MM.1S (cell line): ENCODE results near the gene GALNT8.

Source experiments
- DNase-seq: peaks from one replicate; pipeline ENCODE4 v3.0.0-alpha.2; 2015
- H2AFZ ChIP-seq: fragments of 300-600 bp; sonication (generic); 2 replicates; pipeline ENCODE4 v1.6.0; 2016; ENCODE audit warnings: antibody characterized with exemption, low read length
- H3F3A ChIP-seq: fragments of 300-600 bp; sonication (generic); 2 replicates; pipeline ENCODE4 v1.6.1; 2016; ENCODE audit warnings: mild to moderate bottlenecking, antibody characterized with exemption, low read length, moderate library complexity, mixed read lengths; ENCODE audit not compliant: insufficient read depth
- H3K27ac ChIP-seq: fragments of 300-600 bp; sonication (generic); 2 replicates; pipeline ENCODE4 v1.5.1; 2016; ENCODE audit warnings: mild to moderate bottlenecking, low read length
- H3K27me3 ChIP-seq: fragments of 300-600 bp; sonication (generic); replicated peaks from 2 replicates; pipeline ENCODE4 v1.6.0; 2016; ENCODE audit warnings: low read length; ENCODE audit not compliant: insufficient read depth
- H3K36me3 ChIP-seq: fragments of 300-600 bp; sonication (generic); replicated peaks from 2 replicates; pipeline ENCODE4 v1.6.1; 2016; ENCODE audit warnings: mild to moderate bottlenecking, low read length, mixed read lengths; ENCODE audit not compliant: insufficient read depth
- H3K4me1 ChIP-seq: fragments of 300-600 bp; sonication (generic); 2 replicates; pipeline ENCODE4 v1.6.1; 2016; ENCODE audit warnings: low read length, mixed read lengths
- H3K4me2 ChIP-seq: fragments of 300-600 bp; sonication (generic); 2 replicates; pipeline ENCODE4 v1.6.0; 2016; ENCODE audit warnings: low read depth, low read length
- H3K4me3 ChIP-seq: fragments of 300-600 bp; sonication (generic); 2 replicates; pipeline ENCODE4 v1.5.1; 2016; ENCODE audit warnings: low read length, mixed read lengths
- H3K79me2 ChIP-seq: fragments of 300-600 bp; sonication (generic); 2 replicates; pipeline ENCODE4 v1.6.1; 2016; ENCODE audit warnings: mixed run types, low read length, mixed read lengths
- H3K9ac ChIP-seq: fragments of 300-600 bp; sonication (generic); 2 replicates; pipeline ENCODE4 v1.6.1; 2016; ENCODE audit warnings: low read length, mixed read lengths
- H3K9me2 ChIP-seq: fragments of 300-600 bp; sonication (generic); replicated peaks from 2 replicates; pipeline ENCODE4 v1.6.1; 2016; ENCODE audit warnings: mild to moderate bottlenecking, low read length, mixed read lengths; ENCODE audit not compliant: insufficient read depth
- H3K9me3 ChIP-seq: fragments of 300-600 bp; sonication (generic); replicated peaks from 2 replicates; pipeline ENCODE4 v1.6.1; 2016; ENCODE audit warnings: mild to moderate bottlenecking, low read length, mixed read lengths; ENCODE audit not compliant: insufficient read depth
- H4K20me1 ChIP-seq: fragments of 300-600 bp; sonication (generic); 2 replicates; pipeline ENCODE4 v1.6.1; 2016; ENCODE audit warnings: mild to moderate bottlenecking, low read length, moderate library complexity, mixed read lengths; ENCODE audit not compliant: insufficient read depth
- EZH2 ChIP-seq: fragments of 300-600 bp; sonication (generic); optimal IDR thresholded peaks from 2 replicates; pipeline ENCODE3; 2017; ENCODE audit warnings: low read depth, mild to moderate bottlenecking, antibody characterized with exemption, low read length, mixed read lengths
- EZH2phosphoT487 ChIP-seq: fragments of 300-600 bp; sonication (generic); IDR thresholded peaks from 2 replicates; pipeline ENCODE4 v1.6.1; 2018; ENCODE audit warnings: antibody characterized with exemption, low read length
- TF ChIP-seq, protein P1 (sequence below): fragments of 300-600 bp; sonication (generic); IDR thresholded peaks from 2 replicates; pipeline ENCODE4 v1.5.1; 2016; ENCODE audit warnings: antibody characterized with exemption, low read length, mixed read lengths

GALNT8 gene

DNA sequence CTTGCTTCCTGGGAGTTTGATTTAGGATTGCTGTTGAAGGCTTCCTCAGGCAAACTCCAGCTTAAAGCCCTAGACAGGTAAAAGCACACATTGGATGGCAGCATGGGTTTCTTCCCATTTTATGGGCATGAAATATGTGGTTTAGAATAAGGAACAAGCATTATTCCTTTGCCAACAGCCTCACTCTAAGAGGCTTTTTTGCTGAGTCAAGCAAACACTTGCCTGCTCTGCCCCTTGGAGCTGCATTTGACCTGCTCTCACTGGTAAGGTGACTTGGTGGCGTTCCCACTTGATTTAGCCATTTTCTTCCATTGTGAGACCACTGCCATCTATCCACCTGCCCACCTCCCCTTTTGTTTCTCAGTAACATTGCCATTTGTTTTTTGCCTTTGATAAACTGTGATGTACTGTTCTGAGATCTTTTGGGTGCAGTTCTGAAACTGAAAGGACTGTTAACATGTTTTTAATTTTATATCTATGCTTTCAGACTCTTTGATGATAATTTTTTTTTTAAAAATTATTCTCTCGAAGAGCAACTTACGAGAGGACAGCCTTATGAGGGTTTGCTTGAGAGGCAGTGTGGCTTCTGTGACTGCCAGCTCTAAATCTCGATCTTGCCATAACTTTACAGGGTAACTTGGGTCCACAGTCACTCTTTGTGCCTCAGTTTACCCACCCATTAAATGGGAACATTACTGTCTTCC lies 92.6 kb downstream of the GALNT8 start:
- Histone ChIP-seq H3K4me1 (no peaks in the 10 kb centered on the region), H3K36me3 (no peaks in the 10 kb centered on the region), H3F3A (no peaks in the 10 kb centered on the region), H3K4me2 (no peak overlapping the region), H3K79me2 (no peaks in the 10 kb centered on the region), H3K27me3 (no peaks in the 10 kb centered on the region), H3K27ac (no peak overlapping the region), H3K9me2 (no peaks in the 10 kb centered on the region), H3K9ac (no peak overlapping the region), H2AFZ (no peak overlapping the region), H4K20me1 (no peaks in the 10 kb centered on the region), H3K9me3 (no peaks in the 10 kb centered on the region), H3K4me3 (no peak overlapping the region)
- no peak for DNase-seq
- TF ChIP-seq EZH2phosphoT487 (no peak), EZH2 (no peak)
- TF ChIP-seq, protein P1, sequence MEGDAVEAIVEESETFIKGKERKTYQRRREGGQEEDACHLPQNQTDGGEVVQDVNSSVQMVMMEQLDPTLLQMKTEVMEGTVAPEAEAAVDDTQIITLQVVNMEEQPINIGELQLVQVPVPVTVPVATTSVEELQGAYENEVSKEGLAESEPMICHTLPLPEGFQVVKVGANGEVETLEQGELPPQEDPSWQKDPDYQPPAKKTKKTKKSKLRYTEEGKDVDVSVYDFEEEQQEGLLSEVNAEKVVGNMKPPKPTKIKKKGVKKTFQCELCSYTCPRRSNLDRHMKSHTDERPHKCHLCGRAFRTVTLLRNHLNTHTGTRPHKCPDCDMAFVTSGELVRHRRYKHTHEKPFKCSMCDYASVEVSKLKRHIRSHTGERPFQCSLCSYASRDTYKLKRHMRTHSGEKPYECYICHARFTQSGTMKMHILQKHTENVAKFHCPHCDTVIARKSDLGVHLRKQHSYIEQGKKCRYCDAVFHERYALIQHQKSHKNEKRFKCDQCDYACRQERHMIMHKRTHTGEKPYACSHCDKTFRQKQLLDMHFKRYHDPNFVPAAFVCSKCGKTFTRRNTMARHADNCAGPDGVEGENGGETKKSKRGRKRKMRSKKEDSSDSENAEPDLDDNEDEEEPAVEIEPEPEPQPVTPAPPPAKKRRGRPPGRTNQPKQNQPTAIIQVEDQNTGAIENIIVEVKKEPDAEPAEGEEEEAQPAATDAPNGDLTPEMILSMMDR = no peak

DNA sequence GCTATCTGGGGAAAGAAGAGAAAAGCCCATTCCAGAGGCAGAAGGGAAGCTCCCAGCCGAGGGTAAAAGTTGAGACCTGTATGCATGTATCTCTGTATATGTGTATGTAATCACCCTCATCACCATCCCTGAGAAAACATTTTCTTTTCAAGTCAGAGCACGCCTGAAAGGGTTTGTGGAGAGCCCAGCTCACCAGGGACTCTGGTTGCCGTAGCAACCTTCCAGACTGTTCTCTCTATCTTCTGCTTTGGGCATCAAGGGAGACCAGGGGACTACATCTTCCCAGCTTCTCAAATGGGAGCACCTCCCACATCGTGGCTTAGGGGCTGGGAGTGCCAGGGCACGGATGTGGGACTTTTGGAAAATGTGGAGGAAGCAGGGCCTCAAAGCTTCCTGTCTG lies 93.5 kb downstream of the GALNT8 start:
- no peak for DNase-seq
- no peaks in the 10 kb centered on the region for H3K9me3 ChIP-seq
- no peaks in the 10 kb centered on the region for H3K79me2 ChIP-seq
- H3K27me3 ChIP-seq = no peaks in the 10 kb centered on the region
- no peak overlapping the region for H3K4me2 ChIP-seq
- no peaks in the 10 kb centered on the region for H3K9me2 ChIP-seq
- H3K36me3 ChIP-seq = no peaks in the 10 kb centered on the region
- TF ChIP-seq EZH2phosphoT487 (no peak), EZH2 (no peak)
- TF ChIP-seq, protein P1 = no peak
- no peak overlapping the region for H3K27ac ChIP-seq
- no peak overlapping the region for H3K4me3 ChIP-seq
- no peak overlapping the region for H3K9ac ChIP-seq
- H4K20me1 ChIP-seq = no peaks in the 10 kb centered on the region
- H2AFZ ChIP-seq = no peak overlapping the region
- H3K4me1 ChIP-seq = no peaks in the 10 kb centered on the region
- H3F3A ChIP-seq = no peaks in the 10 kb centered on the region

DNA sequence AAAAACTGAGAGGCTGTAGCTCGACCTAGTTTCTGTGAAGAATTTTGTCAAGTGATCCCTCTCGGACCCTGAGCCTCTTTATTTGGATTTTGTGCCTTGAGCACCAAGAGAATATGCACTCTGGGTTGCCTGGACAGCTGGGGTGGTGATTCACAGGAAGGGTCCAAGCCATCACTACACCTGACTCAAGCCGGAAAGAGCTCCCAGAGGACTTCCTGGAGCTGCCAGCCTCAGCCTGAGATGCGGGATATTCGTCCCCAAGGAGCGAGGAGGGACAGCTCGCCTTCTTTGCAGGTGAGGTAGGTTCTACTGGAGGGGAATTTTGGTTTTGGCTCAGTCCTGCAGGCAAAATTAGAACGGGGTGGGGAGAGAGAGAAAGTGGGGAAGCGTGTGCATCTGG lies 94.3 kb downstream of the GALNT8 start:
- H3F3A ChIP-seq = no peaks in the 10 kb centered on the region
- no peak overlapping the region for H3K27ac ChIP-seq
- H3K4me1 ChIP-seq = no peaks in the 10 kb centered on the region
- H3K79me2 ChIP-seq = no peaks in the 10 kb centered on the region
- no peaks in the 10 kb centered on the region for H3K9me2 ChIP-seq
- H3K9ac ChIP-seq = no peak overlapping the region
- no peaks in the 10 kb centered on the region for H3K9me3 ChIP-seq
- DNase-seq = no peak
- H4K20me1 ChIP-seq = no peaks in the 10 kb centered on the region
- no peak overlapping the region for H3K4me2 ChIP-seq
- no peaks in the 10 kb centered on the region for H3K27me3 ChIP-seq
- TF ChIP-seq, protein P1 = no peak
- TF ChIP-seq EZH2 (no peak), EZH2phosphoT487 (no peak)
- no peak overlapping the region for H2AFZ ChIP-seq
- no peak overlapping the region for H3K4me3 ChIP-seq
- no peaks in the 10 kb centered on the region for H3K36me3 ChIP-seq
